Mesendoderm (in vitro differentiated cells): ENCODE data around the gene MLLT3.

Experiments
- DNase-seq: peaks from one replicate; pipeline ENCODE4 v3.0.0; 2013
- H2AK5ac ChIP-seq: 2 replicates; pipeline ENCODE4 v1.6.1; 2013; ENCODE audit warnings: low read length, inconsistent platforms
- H2BK120ac ChIP-seq: 2 replicates; pipeline ENCODE4 v1.6.1; 2013; ENCODE audit warnings: low read depth, mild to moderate bottlenecking, low read length, moderate library complexity, mixed read lengths
- H2BK15ac ChIP-seq: replicated peaks from 2 replicates; pipeline ENCODE4 v1.6.1; 2013; ENCODE audit warnings: low read depth, mild to moderate bottlenecking, moderate library complexity
- H2BK5ac ChIP-seq: 2 replicates; pipeline ENCODE4 v1.6.1; 2013; ENCODE audit warnings: low read length, inconsistent platforms
- H3K18ac ChIP-seq: 2 replicates; pipeline ENCODE4 v1.6.1; 2013; ENCODE audit warnings: mild to moderate bottlenecking, low read length, mixed read lengths
- H3K23ac ChIP-seq: one replicate; pipeline ENCODE4 v1.6.1; 2013; ENCODE audit warnings: low read length
- H3K27ac ChIP-seq: 2 replicates; pipeline ENCODE4 v1.5.1; 2013; ENCODE audit warnings: low read depth, mild to moderate bottlenecking, inconsistent platforms, low read length, moderate library complexity
- H3K27me3 ChIP-seq: 2 replicates; pipeline ENCODE4 v1.6.1; 2013; ENCODE audit warnings: low read length, control low read depth, mild to moderate bottlenecking, inconsistent platforms; ENCODE audit not compliant: insufficient read depth, poor library complexity
- H3K36me3 ChIP-seq: 2 replicates; pipeline ENCODE4 v1.6.1; 2013; ENCODE audit warnings: low read length, inconsistent platforms; ENCODE audit not compliant: control insufficient read depth, insufficient read depth
- H3K4ac ChIP-seq: one replicate; pipeline ENCODE4 v1.6.1; 2013; ENCODE audit warnings: low read depth, mild to moderate bottlenecking, low read length, moderate library complexity
- H3K4me1 ChIP-seq: 2 replicates; pipeline ENCODE4 v1.6.1; 2013; ENCODE audit warnings: low read depth, low read length, inconsistent platforms; ENCODE audit not compliant: control insufficient read depth
- H3K4me2 ChIP-seq: 2 replicates; pipeline ENCODE4 v1.6.1; 2013; ENCODE audit warnings: low read length
- H3K4me3 ChIP-seq: 2 replicates; pipeline ENCODE4 v1.5.1; 2013; ENCODE audit warnings: mild to moderate bottlenecking, low read length
- H3K56ac ChIP-seq: one replicate; pipeline ENCODE4 v1.6.1; 2013; ENCODE audit warnings: low read length
- H3K79me1 ChIP-seq: 2 replicates; pipeline ENCODE4 v1.6.1; 2013; ENCODE audit warnings: low read length, inconsistent platforms
- H3K79me2 ChIP-seq: 2 replicates; pipeline ENCODE4 v1.6.1; 2013; ENCODE audit warnings: mild to moderate bottlenecking, low read length; ENCODE audit not compliant: control insufficient read depth, insufficient read depth
- H3K9ac ChIP-seq: 2 replicates; pipeline ENCODE4 v1.6.1; 2013; ENCODE audit warnings: low read length, inconsistent platforms
- H4K5ac ChIP-seq: one replicate; pipeline ENCODE4 v1.6.1; 2013; ENCODE audit warnings: low read length
- H4K8ac ChIP-seq: one replicate; pipeline ENCODE4 v1.6.1; 2013; ENCODE audit warnings: low read depth, mild to moderate bottlenecking, control low read depth, low read length, moderate library complexity
- WGBS: extraction: QIAGEN DNeasy Blood & Tissue Kit; methylation state at CpG from one replicate; pipeline ENCODE4 v1.1.7; 2013; ENCODE audit warnings: low lambda C conversion rate, missing lambda C conversion rate; ENCODE audit not compliant: insufficient coverage; ENCODE audit errors: extremely low coverage; 5-methylcytosine and 5-hydroxymethylcytosine counted together

The MLLT3 gene

DNA sequence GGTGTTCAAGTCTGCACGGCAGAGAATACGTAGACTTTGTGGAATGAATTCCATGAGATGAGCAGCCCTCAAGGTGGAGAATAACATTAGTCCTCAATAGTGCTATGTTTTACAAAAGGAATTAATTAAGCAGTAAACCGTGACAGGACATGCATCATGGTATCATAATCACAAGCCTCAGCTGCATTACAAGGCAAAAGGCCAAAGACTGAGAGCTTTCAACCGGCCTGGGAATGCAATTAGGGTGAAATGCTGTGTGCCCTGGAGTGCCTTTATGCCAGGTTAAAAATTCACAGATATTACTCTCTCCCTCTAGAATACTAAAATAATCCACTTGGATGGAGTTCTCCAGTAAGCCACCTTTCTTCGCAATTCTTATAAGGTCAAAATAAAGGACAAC lies 270.6 kb downstream of the MLLT3 start:
- no peak for DNase-seq
- H3K23ac ChIP-seq = no peak overlapping the region
- H4K8ac ChIP-seq = no peak overlapping the region
- no peaks in the 10 kb centered on the region for H3K79me2 ChIP-seq
- no peak overlapping the region for H3K27ac ChIP-seq
- H3K4me1 ChIP-seq = no peaks in the 10 kb centered on the region
- H3K4ac ChIP-seq = no peak overlapping the region
- no peak overlapping the region for H2BK15ac ChIP-seq
- no peak overlapping the region for H3K56ac ChIP-seq
- H3K9ac ChIP-seq = no peak overlapping the region
- no peak overlapping the region for H3K18ac ChIP-seq
- no CpG with 5 or more reads among the region's 5 CpGs for WGBS
- no peak overlapping the region for H2AK5ac ChIP-seq
- no peak overlapping the region for H2BK120ac ChIP-seq
- no peaks in the 10 kb centered on the region for H3K36me3 ChIP-seq
- no peaks in the 10 kb centered on the region for H3K27me3 ChIP-seq
- H2BK5ac ChIP-seq = no peak overlapping the region
- H3K4me2 ChIP-seq = no peak overlapping the region
- H4K5ac ChIP-seq = no peak overlapping the region
- no peak overlapping the region for H3K4me3 ChIP-seq
- no peaks in the 10 kb centered on the region for H3K79me1 ChIP-seq

DNA sequence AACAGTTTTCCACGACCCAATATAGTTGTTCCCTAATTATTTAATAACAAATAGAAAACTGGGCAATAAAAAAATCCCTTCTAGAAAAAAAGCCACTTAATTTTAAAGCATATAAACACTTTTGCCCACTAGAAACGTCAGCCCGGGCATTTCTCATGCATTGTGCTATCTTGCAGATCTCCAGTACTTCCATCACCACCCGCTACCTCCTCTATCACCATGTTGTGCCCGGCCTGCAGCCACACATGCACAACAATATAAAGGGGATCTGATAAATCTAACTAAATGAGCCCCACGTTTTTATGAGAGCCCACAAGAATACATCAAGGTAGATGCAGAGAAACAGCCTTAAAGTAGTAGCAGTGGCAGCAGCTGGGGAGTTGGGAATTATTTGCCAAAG lies 272.7 kb downstream of the MLLT3 start:
- no peak overlapping the region for H3K56ac ChIP-seq
- H2AK5ac ChIP-seq = no peak overlapping the region
- no peak overlapping the region for H2BK15ac ChIP-seq
- no peak for DNase-seq
- no peaks in the 10 kb centered on the region for H3K79me2 ChIP-seq
- H3K9ac ChIP-seq = no peak overlapping the region
- H4K5ac ChIP-seq = no peak overlapping the region
- no peak overlapping the region for H3K4me2 ChIP-seq
- no peak overlapping the region for H2BK5ac ChIP-seq
- no peak overlapping the region for H3K4ac ChIP-seq
- H3K36me3 ChIP-seq = no peaks in the 10 kb centered on the region
- H3K4me3 ChIP-seq = no peak overlapping the region
- H4K8ac ChIP-seq = no peak overlapping the region
- H3K27ac ChIP-seq = no peak overlapping the region
- no CpG with 5 or more reads among the region's 6 CpGs for WGBS
- no peaks in the 10 kb centered on the region for H3K4me1 ChIP-seq
- no peak overlapping the region for H3K18ac ChIP-seq
- H3K79me1 ChIP-seq = no peaks in the 10 kb centered on the region
- H3K23ac ChIP-seq = no peak overlapping the region
- H2BK120ac ChIP-seq = no peak overlapping the region
- no peaks in the 10 kb centered on the region for H3K27me3 ChIP-seq

DNA sequence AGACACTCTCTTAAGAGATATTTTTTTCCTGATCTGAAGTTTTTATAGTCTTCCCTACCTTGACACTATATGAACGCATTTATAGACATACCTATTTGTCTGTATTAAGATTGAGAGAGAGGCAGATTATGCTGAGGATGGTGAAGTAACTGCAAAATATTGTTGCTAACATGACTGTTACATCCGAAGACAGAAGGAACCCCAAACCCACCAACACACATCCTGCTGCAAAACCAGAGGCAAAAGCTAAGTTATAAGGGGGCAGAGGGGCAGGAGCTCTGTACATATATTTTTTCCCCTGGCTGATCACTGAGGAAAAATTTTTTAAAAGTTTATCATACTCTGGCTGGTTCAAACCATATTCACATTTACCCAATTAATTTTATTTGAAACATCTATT lies 279.0 kb downstream of the MLLT3 start:
- Histone ChIP-seq H3K79me1 (no peaks in the 10 kb centered on the region), H3K27me3 (no peaks in the 10 kb centered on the region), H3K23ac (no peak overlapping the region), H4K8ac (no peak overlapping the region), H3K27ac (no peak overlapping the region), H3K36me3 (no peaks in the 10 kb centered on the region), H3K9ac (no peak overlapping the region), H2AK5ac (no peak overlapping the region), H3K4ac (no peak overlapping the region), H3K4me3 (no peak overlapping the region), H3K4me2 (no peak overlapping the region), H2BK15ac (no peak overlapping the region), H2BK120ac (no peak overlapping the region), H3K79me2 (no peaks in the 10 kb centered on the region), H3K4me1 (peaks cover 4% of the 10 kb centered on the region), H3K56ac (no peak overlapping the region), H4K5ac (no peak overlapping the region), H2BK5ac (no peak overlapping the region), H3K18ac (no peak overlapping the region)
- WGBS = no CpG with 5 or more reads among the region's 2 CpGs
- no peak for DNase-seq

GRCh38 chr9:20340511-20340861 lies 281.8 kb downstream of the MLLT3 start:
- WGBS = no CpG with 5 or more reads among the region's 4 CpGs
- no peak overlapping the region for H3K9ac ChIP-seq
- H3K4me3 ChIP-seq = no peak overlapping the region
- no peak overlapping the region for H3K23ac ChIP-seq
- H3K4me2 ChIP-seq = no peak overlapping the region
- no peak overlapping the region for H3K4ac ChIP-seq
- no peak overlapping the region for H4K8ac ChIP-seq
- H3K4me1 ChIP-seq = peaks cover 4% of the 10 kb centered on the region
- H3K27me3 ChIP-seq = no peaks in the 10 kb centered on the region
- no peak overlapping the region for H2AK5ac ChIP-seq
- H3K27ac ChIP-seq = no peak overlapping the region
- H2BK15ac ChIP-seq = peak overlapping the region; percentile 36
- H3K36me3 ChIP-seq = no peaks in the 10 kb centered on the region
- no peak overlapping the region for H4K5ac ChIP-seq
- no peak for DNase-seq
- no peaks in the 10 kb centered on the region for H3K79me2 ChIP-seq
- no peaks in the 10 kb centered on the region for H3K79me1 ChIP-seq
- peak overlapping the region; percentile 23 for H3K18ac ChIP-seq
- no peak overlapping the region for H3K56ac ChIP-seq
- no peak overlapping the region for H2BK5ac ChIP-seq
- peak overlapping the region; percentile 45 for H2BK120ac ChIP-seq

DNA sequence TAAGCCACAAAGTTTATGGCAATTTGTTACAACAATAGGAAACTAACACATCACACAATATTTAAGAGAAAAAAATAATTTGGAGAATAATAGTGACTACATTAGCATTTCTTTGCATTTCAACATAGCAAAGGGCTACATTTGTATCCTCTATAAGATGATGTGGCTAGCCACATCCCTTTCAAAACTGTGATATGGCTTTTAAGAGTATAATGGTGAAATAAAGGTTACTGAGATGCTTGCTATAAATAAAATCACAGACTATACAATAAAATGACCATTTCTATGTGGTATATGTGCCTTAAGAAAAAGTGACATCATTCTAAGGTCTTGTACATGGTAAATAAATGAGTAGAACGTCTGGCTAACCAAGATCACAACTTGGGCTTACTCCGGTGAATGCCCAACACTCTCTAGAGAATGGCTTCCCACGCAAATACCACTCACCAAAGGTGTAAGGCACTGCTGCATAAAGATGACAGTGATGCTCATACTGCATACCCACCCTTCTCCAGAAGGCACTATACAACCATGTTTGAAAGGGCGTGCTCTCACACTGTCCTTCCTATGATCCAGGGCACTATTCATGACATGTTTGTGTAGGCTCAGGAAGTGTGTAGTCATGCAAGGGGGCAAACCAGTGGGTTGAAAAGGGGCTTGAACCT lies 286.5 kb downstream of the MLLT3 start:
- Histone ChIP-seq H3K36me3 (no peaks in the 10 kb centered on the region), H2AK5ac (no peak overlapping the region)

DNA sequence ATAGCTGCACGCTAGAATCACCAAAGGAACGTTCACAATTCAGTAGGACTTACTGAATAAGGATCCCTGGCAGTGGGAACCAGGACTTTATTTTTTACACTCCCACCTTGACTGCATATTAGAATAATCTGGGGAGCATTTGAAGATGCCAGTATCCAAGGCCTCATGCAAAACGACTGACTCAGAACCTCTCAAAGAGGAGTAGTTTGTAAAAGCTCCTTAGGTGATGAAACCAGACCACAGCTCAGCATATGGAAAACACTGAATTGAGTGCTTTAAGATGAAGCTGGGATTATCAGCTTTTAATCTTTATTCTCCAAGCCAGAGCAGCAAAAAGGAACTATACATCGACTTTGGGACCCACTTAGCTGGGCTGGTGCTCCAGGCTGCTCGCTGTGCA lies 288.3 kb downstream of the MLLT3 start:
- Histone ChIP-seq H3K27me3 (no peaks in the 10 kb centered on the region), H3K27ac (no peak overlapping the region), H3K4me1 (no peaks in the 10 kb centered on the region), H3K36me3 (no peaks in the 10 kb centered on the region), H2BK120ac (no peak overlapping the region), H3K18ac (no peak overlapping the region), H4K5ac (no peak overlapping the region), H3K79me2 (no peaks in the 10 kb centered on the region), H3K23ac (no peak overlapping the region), H3K9ac (no peak overlapping the region), H2BK15ac (no peak overlapping the region), H2AK5ac (no peak overlapping the region), H3K79me1 (no peaks in the 10 kb centered on the region), H3K4me2 (no peak overlapping the region), H3K4me3 (no peak overlapping the region), H4K8ac (no peak overlapping the region), H2BK5ac (no peak overlapping the region), H3K56ac (no peak overlapping the region), H3K4ac (no peak overlapping the region)
- no CpG with 5 or more reads among the region's 5 CpGs for WGBS
- DNase-seq = peak; percentile 56

More for the DNA sequence above, 286.5 kb downstream of the MLLT3 start:
- no peak overlapping the region for H3K56ac ChIP-seq
- no peaks in the 10 kb centered on the region for H3K79me1 ChIP-seq
- H2BK120ac ChIP-seq = no peak overlapping the region
- no peak overlapping the region for H4K5ac ChIP-seq
- no peak overlapping the region for H3K27ac ChIP-seq
- DNase-seq = no peak
- no peak overlapping the region for H2BK5ac ChIP-seq
- no peak overlapping the region for H3K23ac ChIP-seq
- no peak overlapping the region for H3K4ac ChIP-seq
- no CpG with 5 or more reads among the region's 4 CpGs for WGBS
- peaks cover 3% of the 10 kb centered on the region for H3K4me1 ChIP-seq
- no peak overlapping the region for H3K4me2 ChIP-seq
- H3K18ac ChIP-seq = no peak overlapping the region
- H3K4me3 ChIP-seq = no peak overlapping the region
- H2BK15ac ChIP-seq = no peak overlapping the region
- H3K9ac ChIP-seq = no peak overlapping the region
- no peak overlapping the region for H4K8ac ChIP-seq
- no peaks in the 10 kb centered on the region for H3K79me2 ChIP-seq
- no peaks in the 10 kb centered on the region for H3K27me3 ChIP-seq
